Tibial artery (tissue), 4 donors: ENCODE measurements around the gene CYBC1.

Experiments
- DNase-seq, 2 donors: peaks; one replicate each; pipeline ENCODE4 v3.0.0-alpha.2; 2019
- H3K27ac ChIP-seq, 2 donors: fragments of 200-600 bp; sonication (generic) in 1 of 2; 1 replicate in 1 of 2; 2 replicates in 1 of 2; pipeline ENCODE4 v1.5.1; 2018 to 2019; ENCODE audit warnings: mild to moderate bottlenecking in 1 of 2
- H3K27me3 ChIP-seq, 2 donors: fragments of 200-600 bp; sonication (generic) in 1 of 2; one replicate each; pipeline versions ENCODE4 v1.5.1 to v1.6.0; 2016 to 2019
- H3K36me3 ChIP-seq, 3 donors: fragments of 200-600 bp; sonication (generic) in 2 of 3; one replicate each; pipeline ENCODE4 v1.5.1; 2016 to 2019; ENCODE audit warnings: mild to moderate bottlenecking in 2 of 3
- H3K4me1 ChIP-seq, 4 donors: fragments of 200-600 bp; sonication (generic) in 2 of 4; 1 replicate in 3 of 4; 2 replicates in 1 of 4; pipeline ENCODE4 v1.5.1; 2016 to 2019
- H3K4me3 ChIP-seq, 2 donors: fragments of 200-600 bp; sonication (generic) in 1 of 2; 1 replicate in 1 of 2; 2 replicates in 1 of 2; pipeline ENCODE4 v1.5.1; 2018 to 2019; ENCODE audit warnings: mild to moderate bottlenecking in 2 of 2
- H3K9me3 ChIP-seq, 3 donors: fragments of 200-600 bp; sonication (generic) in 1 of 3; one replicate each; pipeline ENCODE4 v1.5.1; 2016 to 2019
- CTCF ChIP-seq, 2 experiments: fragments of 200-600 bp in 1 of 2; fragments of 450-650 bp in 1 of 2; IDR thresholded peaks; one replicate each; pipeline ENCODE4 v1.5.1; 2017 to 2019; ENCODE audit warnings: antibody characterized with exemption in 2 of 2, mild to moderate bottlenecking in 1 of 2, moderate library complexity in 1 of 2
- intact Hi-C: fragments of 100-400 bp; cut with DNase I; formaldehyde crosslinking; loops from one replicate; pipeline ENCODE4 v1.15.0; 2023; ENCODE audit warnings: low total_unique reads

The CYBC1 gene

GRCh38 chr17:82441691-82442487 is 8.7 kb downstream of the CYBC1 start:
- Histone ChIP-seq H3K27me3 (no peaks in the 10 kb centered on the region), H3K9me3 (no peaks in the 10 kb centered on the region), H3K4me1 (peaks cover 0 to 26% (median 9%) of the 10 kb centered on the region in 4 donors), H3K4me3 (no peak overlapping the region), H3K36me3 (peaks cover 0 to 75% (median 31%) of the 10 kb centered on the region in 3 donors), H3K27ac (no peak overlapping the region)
- intact Hi-C loops: no loop called here
- TF ChIP-seq CTCF (IDR thresholded peaks at IDR 0.05): no peak
- DNase-seq: no peak

DNA sequence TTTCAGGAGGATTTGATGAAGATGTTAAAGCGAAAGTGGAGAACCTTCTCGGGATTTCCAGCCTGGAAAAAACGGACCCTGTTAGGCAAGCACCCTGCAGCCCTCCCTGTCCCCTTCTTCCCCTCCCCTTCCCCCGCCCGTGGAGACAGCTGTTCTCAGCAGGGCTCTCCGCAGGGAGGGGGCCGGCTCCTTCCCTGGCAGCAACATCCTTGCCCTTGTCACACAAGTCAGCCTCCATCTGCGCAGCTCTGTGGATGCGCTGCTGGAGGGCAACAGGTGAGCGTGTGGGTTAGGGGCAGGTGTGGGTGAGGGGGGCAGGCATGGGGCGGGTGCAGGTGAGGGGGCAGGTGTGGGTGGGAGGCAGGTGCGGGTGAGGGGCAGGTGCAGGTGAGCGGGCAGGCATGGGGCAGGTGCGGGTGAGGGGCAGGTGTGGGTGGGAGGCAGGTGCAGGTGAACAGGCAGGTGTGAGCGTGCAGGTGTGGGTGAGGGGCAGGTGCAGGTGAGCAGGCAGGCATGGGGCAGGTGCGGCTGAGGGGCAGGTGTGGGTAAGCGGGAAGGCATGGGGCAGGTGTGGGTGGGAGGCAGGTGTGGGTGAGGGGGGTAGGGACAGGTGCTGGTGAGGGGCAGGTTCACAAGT is 9.4 kb downstream of the CYBC1 start:
- TF ChIP-seq CTCF (IDR thresholded peaks at IDR 0.05): no peak
- Histone ChIP-seq H3K4me1 (peaks cover 0 to 21% (median 9%) of the 10 kb centered on the region in 4 donors), H3K36me3 (peaks cover 0 to 83% (median 36%) of the 10 kb centered on the region in 3 donors), H3K9me3 (no peaks in the 10 kb centered on the region), H3K27me3 (no peaks in the 10 kb centered on the region), H3K27ac (no peak overlapping the region), H3K4me3 (no peak overlapping the region)
- intact Hi-C loops: no loop called here
- no peak for DNase-seq

DNA sequence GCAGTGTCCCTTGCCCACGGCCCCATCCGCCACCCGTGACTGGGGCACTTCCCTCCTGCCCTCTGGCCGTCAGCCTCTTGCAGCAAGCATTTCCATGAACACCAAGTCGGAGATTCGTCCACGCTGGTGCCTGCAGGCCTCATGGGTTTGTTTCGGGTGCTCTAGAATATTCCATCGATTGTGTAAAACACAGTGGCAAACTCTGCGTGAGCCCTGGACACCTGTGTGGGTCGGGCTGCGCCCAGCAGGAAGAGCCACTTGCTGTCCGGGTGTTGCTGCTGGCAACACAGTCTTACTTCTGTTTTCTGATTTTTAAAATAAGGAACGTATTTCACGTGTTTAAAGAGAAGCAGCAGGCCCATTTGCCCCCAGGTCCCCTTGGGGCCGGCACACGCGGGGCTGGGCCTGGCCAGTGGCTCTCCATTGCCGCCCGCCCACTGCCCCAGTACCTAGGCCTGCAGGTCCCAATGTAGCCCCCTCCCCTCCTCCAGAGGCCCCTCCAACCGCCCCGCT is 10.0 kb downstream of the CYBC1 start:
- DNase-seq: no peak
- H3K27ac ChIP-seq: no peak overlapping the region

GRCh38 chr17:82439829-82440365 is 10.7 kb downstream of the CYBC1 start:
- H3K4me3 ChIP-seq: no peak overlapping the region

More for the DNA sequence above, 10.0 kb downstream of the CYBC1 start:
- TF ChIP-seq CTCF (IDR thresholded peaks at IDR 0.05): no peak
- no peaks in the 10 kb centered on the region for H3K9me3 ChIP-seq
- H3K27me3 ChIP-seq: no peaks in the 10 kb centered on the region
- intact Hi-C loops: no loop called here
- H3K4me3 ChIP-seq: no peak overlapping the region
- H3K36me3 ChIP-seq: peaks cover 0 to 89% (median 41%) of the 10 kb centered on the region in 3 donors
- H3K4me1 ChIP-seq: peaks cover 0 to 20% (median 5%) of the 10 kb centered on the region in 4 donors

More at GRCh38 chr17:82439829-82440365, 10.7 kb downstream of the CYBC1 start:
- intact Hi-C loops: no loop called here
- no peak for TF ChIP-seq CTCF (IDR thresholded peaks at IDR 0.05)
- H3K27ac ChIP-seq: no peak overlapping the region
- H3K36me3 ChIP-seq: peaks cover 0 to 95% (median 41%) of the 10 kb centered on the region in 3 donors
- no peaks in the 10 kb centered on the region for H3K9me3 ChIP-seq
- H3K27me3 ChIP-seq: no peaks in the 10 kb centered on the region
- peaks cover 0 to 13% (median under 1%) of the 10 kb centered on the region in 4 donors for H3K4me1 ChIP-seq
- DNase-seq: no peak
